Measurements from ENCODE around the gene KRT26. TPM values are rescaled to one million over a fixed set of nuclear protein-coding genes. Genes with fewer than 3 reads are reported as not detected.

Gene KRT26
- total RNA-seq, 1 donor = not detected

GRCh38 chr17:40801157-40801556 lies 29.2 kb upstream of the KRT26 start:
- Histone ChIP-seq H3K9me3 (ENCODE audit: low read depth, low read length) (no peaks in the 10 kb centered on the region), H3K4me1 (ENCODE audit: insufficient read depth, low read length) (no peaks in the 10 kb centered on the region), H3K27me3 (ENCODE audit: insufficient read depth, low read length) (peaks cover 34% of the 10 kb centered on the region), H4K20me1 (ENCODE audit: insufficient read depth, low read length) (no peaks in the 10 kb centered on the region), H3K4me3 (ENCODE audit: insufficient read depth, low read length) (no peak overlapping the region), H3K4me2 (ENCODE audit: insufficient read depth, low read length) (no peak overlapping the region), H2AFZ (ENCODE audit: low read length) (no peak overlapping the region), H3K36me3 (ENCODE audit: insufficient read depth, low read length) (no peaks in the 10 kb centered on the region), H3K79me2 (ENCODE audit: insufficient read depth, low read length) (no peaks in the 10 kb centered on the region), H3K27ac (ENCODE audit: low read depth, low read length) (no peak overlapping the region)
- TF ChIP-seq CTCF (IDR thresholded peaks at IDR 0.05; ENCODE audit: extremely low read depth, low read depth, low read length) = no peak
- DNase-seq (ENCODE audit: insufficient read length, low spot score, missing footprints) = no peak

DNA sequence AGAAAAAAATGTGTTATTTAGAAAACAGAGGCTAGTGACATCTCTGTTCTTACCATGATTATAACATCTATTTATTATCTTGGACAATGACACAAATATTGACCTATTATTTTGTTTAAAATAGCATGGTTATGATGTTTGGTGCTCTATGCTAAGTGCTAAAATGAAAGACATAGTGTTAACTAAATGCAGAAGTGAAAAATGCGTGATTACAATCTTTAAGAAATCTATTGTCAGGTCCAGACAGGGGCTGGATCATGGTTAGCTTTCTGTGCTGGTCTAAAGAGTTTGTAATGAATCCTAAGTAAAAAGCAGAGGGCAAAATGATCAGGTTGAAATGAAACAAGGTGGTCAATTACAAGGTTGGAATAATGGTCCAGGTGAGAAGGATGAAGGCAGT lies 28.4 kb upstream of the KRT26 start:
- Histone ChIP-seq H3K4me2 (ENCODE audit: insufficient read depth, low read length) (no peak overlapping the region), H3K9me3 (ENCODE audit: low read depth, low read length) (no peaks in the 10 kb centered on the region), H3K27ac (ENCODE audit: low read depth, low read length) (no peak overlapping the region), H3K4me3 (ENCODE audit: insufficient read depth, low read length) (no peak overlapping the region), H4K20me1 (ENCODE audit: insufficient read depth, low read length) (no peaks in the 10 kb centered on the region), H3K36me3 (ENCODE audit: insufficient read depth, low read length) (no peaks in the 10 kb centered on the region), H3K4me1 (ENCODE audit: insufficient read depth, low read length) (no peaks in the 10 kb centered on the region), H2AFZ (ENCODE audit: low read length) (no peak overlapping the region), H3K27me3 (ENCODE audit: insufficient read depth, low read length) (peaks cover 41% of the 10 kb centered on the region), H3K79me2 (ENCODE audit: insufficient read depth, low read length) (no peaks in the 10 kb centered on the region)
- DNase-seq (ENCODE audit: insufficient read length, low spot score, missing footprints) = no peak
- no peak for TF ChIP-seq CTCF (IDR thresholded peaks at IDR 0.05; ENCODE audit: extremely low read depth, low read depth, low read length)

DNA sequence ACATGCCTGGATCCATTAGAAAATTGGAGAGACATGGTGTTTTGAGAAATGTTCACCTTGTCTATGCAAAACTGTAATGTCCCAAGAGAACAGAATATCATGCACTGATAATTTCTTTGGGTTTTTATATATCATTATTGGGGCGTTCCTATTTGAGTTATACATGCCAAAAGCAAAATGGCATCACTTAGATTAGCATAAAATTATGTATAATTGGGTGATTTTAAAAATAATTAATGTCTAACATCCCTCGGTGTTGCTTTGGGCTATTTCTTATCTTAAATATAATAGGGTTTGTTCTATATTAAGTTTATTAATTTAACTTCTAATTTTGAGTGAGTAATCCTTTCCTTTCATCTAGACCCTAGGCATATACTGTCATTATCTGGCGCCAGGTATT lies 27.9 kb upstream of the KRT26 start, which contains the start of gene KRT28:
Gene KRT28 (minus strand): TSS at position 101 of the 400 bp plus-strand sequence. CDS start 66 bp downstream, at position 35.
- Histone ChIP-seq H3K79me2 (ENCODE audit: insufficient read depth, low read length) (no peaks in the 10 kb centered on the region), H3K4me2 (ENCODE audit: insufficient read depth, low read length) (no peak within 1 kb of the TSS), H3K36me3 (ENCODE audit: insufficient read depth, low read length) (no peaks in the 10 kb centered on the region), H3K4me1 (ENCODE audit: insufficient read depth, low read length) (no peaks in the 10 kb centered on the region), H4K20me1 (ENCODE audit: insufficient read depth, low read length) (no peaks in the 10 kb centered on the region), H3K27ac (ENCODE audit: low read depth, low read length) (no peak within 1 kb of the TSS), H3K9me3 (ENCODE audit: low read depth, low read length) (no peaks in the 10 kb centered on the region), H3K27me3 (ENCODE audit: insufficient read depth, low read length) (peaks cover 46% of the 10 kb centered on the region), H3K4me3 (ENCODE audit: insufficient read depth, low read length) (no peak within 1 kb of the TSS), H2AFZ (ENCODE audit: low read length) (no peak within 1 kb of the TSS)
- no peak for DNase-seq (ENCODE audit: insufficient read length, low spot score, missing footprints)
- TF ChIP-seq CTCF (IDR thresholded peaks at IDR 0.05; ENCODE audit: extremely low read depth, low read depth, low read length) = no peak

DNA sequence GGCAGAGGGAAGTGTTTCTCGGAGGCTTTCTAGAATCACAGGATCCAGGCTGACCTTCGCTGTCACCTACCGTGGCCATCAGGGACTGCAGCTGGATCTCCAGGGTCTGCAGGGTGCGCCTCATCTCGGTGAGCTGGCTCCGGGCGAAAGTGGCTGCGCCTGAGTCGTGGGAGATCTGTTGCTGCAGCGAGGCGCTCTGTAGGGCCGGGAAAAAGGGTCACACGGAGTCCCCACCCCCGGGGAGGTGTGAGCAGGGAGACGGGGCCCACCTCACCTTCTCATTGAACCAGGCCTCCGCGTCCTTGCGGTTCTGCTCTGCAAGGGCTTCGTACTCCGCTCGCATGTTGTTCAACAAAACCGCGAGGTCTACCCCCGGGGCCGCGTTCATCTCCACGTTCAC lies 24.8 kb upstream of the KRT26 start:
- no peaks in the 10 kb centered on the region for H3K9me3 ChIP-seq (ENCODE audit: low read depth, low read length)
- no peak overlapping the region for H2AFZ ChIP-seq (ENCODE audit: low read length)
- no peak overlapping the region for H3K27ac ChIP-seq (ENCODE audit: low read depth, low read length)
- no peaks in the 10 kb centered on the region for H4K20me1 ChIP-seq (ENCODE audit: insufficient read depth, low read length)
- H3K79me2 ChIP-seq (ENCODE audit: insufficient read depth, low read length) = no peaks in the 10 kb centered on the region
- H3K4me1 ChIP-seq (ENCODE audit: insufficient read depth, low read length) = no peaks in the 10 kb centered on the region
- no peaks in the 10 kb centered on the region for H3K36me3 ChIP-seq (ENCODE audit: insufficient read depth, low read length)
- no peak overlapping the region for H3K4me2 ChIP-seq (ENCODE audit: insufficient read depth, low read length)
- no peak for DNase-seq (ENCODE audit: insufficient read length, low spot score, missing footprints)
- no peak for TF ChIP-seq CTCF (IDR thresholded peaks at IDR 0.05; ENCODE audit: extremely low read depth, low read depth, low read length)
- H3K27me3 ChIP-seq (ENCODE audit: insufficient read depth, low read length) = peaks cover 60% of the 10 kb centered on the region
- H3K4me3 ChIP-seq (ENCODE audit: insufficient read depth, low read length) = no peak overlapping the region

Measured in osteoblast (primary cell).